ENCODE results near the gene NUP188.
A peak's percentile ranks its signal among the peaks of the same experiment; 100 is the strongest.

Gene NUP188, protein sequence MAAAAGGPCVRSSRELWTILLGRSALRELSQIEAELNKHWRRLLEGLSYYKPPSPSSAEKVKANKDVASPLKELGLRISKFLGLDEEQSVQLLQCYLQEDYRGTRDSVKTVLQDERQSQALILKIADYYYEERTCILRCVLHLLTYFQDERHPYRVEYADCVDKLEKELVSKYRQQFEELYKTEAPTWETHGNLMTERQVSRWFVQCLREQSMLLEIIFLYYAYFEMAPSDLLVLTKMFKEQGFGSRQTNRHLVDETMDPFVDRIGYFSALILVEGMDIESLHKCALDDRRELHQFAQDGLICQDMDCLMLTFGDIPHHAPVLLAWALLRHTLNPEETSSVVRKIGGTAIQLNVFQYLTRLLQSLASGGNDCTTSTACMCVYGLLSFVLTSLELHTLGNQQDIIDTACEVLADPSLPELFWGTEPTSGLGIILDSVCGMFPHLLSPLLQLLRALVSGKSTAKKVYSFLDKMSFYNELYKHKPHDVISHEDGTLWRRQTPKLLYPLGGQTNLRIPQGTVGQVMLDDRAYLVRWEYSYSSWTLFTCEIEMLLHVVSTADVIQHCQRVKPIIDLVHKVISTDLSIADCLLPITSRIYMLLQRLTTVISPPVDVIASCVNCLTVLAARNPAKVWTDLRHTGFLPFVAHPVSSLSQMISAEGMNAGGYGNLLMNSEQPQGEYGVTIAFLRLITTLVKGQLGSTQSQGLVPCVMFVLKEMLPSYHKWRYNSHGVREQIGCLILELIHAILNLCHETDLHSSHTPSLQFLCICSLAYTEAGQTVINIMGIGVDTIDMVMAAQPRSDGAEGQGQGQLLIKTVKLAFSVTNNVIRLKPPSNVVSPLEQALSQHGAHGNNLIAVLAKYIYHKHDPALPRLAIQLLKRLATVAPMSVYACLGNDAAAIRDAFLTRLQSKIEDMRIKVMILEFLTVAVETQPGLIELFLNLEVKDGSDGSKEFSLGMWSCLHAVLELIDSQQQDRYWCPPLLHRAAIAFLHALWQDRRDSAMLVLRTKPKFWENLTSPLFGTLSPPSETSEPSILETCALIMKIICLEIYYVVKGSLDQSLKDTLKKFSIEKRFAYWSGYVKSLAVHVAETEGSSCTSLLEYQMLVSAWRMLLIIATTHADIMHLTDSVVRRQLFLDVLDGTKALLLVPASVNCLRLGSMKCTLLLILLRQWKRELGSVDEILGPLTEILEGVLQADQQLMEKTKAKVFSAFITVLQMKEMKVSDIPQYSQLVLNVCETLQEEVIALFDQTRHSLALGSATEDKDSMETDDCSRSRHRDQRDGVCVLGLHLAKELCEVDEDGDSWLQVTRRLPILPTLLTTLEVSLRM (N-terminal part only)

DNA sequence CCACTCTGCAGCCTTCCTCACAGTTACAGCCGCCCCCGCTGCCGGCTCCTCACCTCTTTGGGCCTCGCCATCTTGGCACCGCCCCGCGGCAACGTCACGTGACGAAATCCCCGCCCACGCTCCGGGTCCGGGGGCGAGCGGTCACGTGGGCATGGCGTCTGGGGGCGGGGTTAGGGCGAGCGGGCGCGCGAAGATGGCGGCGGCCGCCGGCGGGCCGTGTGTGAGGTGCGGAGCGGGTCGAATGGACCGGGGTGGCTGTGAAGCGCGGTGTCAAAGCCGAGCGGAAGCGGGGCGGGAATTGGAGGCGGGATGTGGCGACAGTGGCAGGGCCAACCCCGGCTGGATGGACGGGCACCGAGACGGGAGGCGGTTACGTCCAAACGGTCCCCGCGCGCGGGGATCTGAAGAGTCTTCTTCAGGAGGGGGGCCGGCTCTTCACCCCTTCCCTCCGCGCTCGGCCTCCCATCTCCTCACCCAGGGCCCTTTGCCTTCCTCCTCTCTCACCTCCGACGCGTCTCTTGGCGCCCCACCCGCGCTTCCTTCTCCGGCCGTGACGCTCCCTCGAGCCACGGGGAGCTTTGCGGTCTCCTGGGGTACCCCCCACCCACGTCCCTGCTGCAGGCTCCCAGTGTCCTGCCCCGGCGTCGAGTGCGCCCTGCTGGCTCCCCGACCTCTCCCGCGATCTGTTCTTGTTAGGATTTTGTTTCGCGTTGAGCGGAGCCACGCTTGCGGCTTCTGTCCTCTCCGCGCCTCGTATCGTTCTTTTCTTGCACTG is at the start of gene NUP188, which contains the start of gene DOLK:
NUP188 (plus strand) TSS at position 173 of the 775 bp plus-strand sequence; CDS start at position 194, 21 bp downstream.
DOLK (minus strand) TSS at position 77 of the 775 bp plus-strand sequence. CDS start 300 bp downstream, outside the sequence.
- DNase-seq (ENCODE audit: insufficient read length, low spot score), result peak; percentile 96
- FAIRE-seq, result peak; percentile 80

GRCh38 chr9:128898382-128898781 is 49.1 kb upstream of the NUP188 start:
- no peak for DNase-seq (ENCODE audit: insufficient read length, low spot score)
- FAIRE-seq, result no peak

GRCh38 chr9:128898845-128899565 is 48.5 kb upstream of the NUP188 start:
- no peak for DNase-seq (ENCODE audit: insufficient read length, low spot score)
- FAIRE-seq, result no peak

DNA sequence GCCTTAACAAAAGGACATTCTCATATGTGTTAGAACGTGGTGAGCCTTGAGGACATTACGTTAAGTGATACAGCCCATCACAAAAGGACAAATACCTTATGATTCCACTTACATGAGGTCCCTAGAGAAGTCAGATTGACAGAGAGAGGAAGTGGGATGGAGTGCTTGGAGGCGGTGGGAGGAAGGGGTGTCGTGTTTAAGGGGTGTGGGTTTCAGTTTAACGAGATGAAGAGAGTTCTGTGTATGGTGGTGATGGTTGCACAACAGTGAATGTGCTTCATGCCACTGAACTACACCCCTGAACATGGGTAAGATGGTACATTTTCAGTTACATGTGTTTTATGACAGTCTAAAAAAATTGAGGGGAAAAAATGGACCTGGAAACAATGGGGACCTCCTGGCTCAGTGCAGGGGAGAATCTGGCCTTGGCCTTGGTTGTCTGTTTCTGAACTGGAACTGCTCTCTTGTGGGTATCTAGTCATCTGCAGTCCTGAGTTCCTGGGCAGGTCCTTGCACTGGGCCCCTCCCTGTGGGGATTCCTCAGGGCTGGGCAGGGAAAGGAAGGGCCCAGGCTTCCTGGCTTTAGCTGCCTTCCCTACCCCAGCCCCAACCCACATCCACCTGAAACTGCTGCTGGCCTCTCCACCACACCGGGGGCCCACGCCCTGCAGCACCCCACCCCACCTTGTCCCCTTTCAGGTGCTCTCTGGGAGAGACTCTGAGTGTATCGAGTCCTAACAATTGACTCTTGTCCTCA is 47.8 kb upstream of the NUP188 start:
- DNase-seq (ENCODE audit: insufficient read length, low spot score) (no peak), FAIRE-seq (no peak)

DNA sequence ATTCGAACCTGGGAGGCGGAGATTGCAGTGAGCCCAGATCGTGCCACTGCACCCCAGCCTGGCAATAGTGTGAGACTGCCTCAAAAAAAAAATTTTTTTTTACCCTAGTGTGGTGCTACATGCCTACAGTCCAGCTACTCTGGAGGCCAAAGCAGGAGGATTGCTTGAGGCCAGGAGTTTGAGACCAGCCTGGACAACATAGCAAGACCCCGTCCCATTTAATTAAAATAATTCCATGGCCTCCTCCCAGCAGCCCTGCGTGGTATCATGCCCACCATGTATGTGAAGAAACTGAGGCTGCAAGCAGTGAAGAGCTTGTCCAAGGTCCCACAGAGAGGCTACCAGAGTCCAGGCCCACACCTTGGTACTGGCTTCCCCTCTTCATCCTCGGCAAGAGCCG is 46.1 kb upstream of the NUP188 start:
- FAIRE-seq (no peak), DNase-seq (ENCODE audit: insufficient read length, low spot score) (no peak)

DNA sequence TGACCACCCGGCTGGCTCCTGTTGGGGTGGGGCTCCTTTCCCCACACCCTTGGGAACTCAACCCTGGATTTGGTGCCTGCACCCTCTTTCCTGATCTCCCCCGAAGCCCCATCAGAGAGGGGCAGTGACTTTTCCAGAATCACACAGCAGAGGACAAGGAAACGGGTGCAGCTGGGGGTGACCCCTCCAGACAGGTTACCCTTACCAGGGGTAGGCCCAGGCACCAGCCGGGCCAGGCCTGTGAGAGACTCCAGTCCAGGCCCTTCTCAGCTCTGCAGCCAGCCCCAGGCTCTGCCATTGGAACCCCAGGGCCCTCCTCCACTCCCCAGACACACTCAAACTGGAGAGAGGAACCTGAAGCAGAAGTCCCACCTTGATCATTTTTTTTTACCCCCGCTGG is 45.7 kb upstream of the NUP188 start:
- DNase-seq (ENCODE audit: insufficient read length, low spot score), result no peak
- no peak for FAIRE-seq

- peak; percentile 82 for FAIRE-seq
- DNase-seq (ENCODE audit: insufficient read length, low spot score), result peak; percentile 84
Measured at GRCh38 chr9:128902351-128903078, 45.0 kb upstream of the NUP188 start.

DNA sequence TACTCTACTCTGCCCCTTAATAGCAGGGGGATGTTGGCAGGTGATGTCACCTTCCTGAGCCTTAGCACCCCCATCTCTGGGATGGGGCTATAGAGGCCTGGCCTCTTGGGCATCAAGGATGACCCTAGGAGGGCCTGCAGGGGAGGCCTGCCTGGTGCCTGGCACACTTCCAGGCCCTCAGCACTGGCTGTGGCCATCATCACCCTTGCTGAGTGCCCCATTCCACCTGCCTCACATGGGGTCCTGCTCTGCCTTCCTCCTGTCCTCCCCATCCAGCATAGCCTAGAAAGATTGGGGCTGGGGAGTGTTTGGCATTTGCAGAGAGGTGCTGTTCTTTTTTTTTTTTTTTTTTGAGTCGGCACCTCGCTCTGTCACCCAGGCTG is 44.4 kb upstream of the NUP188 start:
- FAIRE-seq, result no peak
- DNase-seq (ENCODE audit: insufficient read length, low spot score), result no peak

DNA sequence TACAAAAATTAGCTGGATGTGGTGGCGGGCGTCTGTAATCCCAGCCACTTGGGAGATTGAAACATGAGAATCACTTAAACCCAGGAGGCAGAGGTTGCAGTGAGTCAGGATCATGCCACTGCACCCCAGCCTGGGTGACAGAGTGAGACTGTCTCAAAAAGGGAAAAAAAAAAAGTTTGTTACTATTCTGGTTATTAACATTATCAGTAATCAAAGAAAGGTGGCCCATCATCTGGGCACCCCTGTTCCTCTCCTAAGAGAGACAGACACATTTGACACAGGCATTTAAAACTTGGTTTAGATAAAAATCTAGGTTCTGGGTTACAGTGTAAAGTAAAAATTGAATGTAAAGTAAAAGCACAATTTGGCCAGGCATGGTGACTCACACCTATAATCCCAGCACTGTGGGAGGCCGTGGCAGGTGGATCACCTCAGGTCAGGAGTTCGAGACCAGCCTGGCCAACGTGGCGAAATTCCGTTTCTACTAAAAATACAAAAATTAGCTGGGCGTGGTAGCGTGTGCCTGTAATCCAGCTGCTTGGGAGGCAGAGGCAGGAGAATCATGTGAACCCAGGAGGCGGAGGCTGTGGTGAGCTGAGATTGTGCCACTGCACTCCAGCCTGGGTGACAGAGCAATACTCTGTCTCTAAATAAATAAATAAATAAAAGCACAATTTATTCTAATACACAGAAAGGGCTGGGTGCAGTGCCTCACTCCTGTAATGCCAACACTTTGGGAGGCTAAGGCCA is 43.5 kb upstream of the NUP188 start:
- DNase-seq (ENCODE audit: insufficient read length, low spot score), result no peak
- no peak for FAIRE-seq

- FAIRE-seq (no peak), DNase-seq (ENCODE audit: insufficient read length, low spot score) (no peak)
Measured at GRCh38 chr9:128905964-128906363, 41.5 kb upstream of the NUP188 start.

GRCh38 chr9:128906741-128907140 is 40.8 kb upstream of the NUP188 start:
- FAIRE-seq (no peak), DNase-seq (ENCODE audit: insufficient read length, low spot score) (no peak)

GRCh38 chr9:128908372-128908771 is 39.1 kb upstream of the NUP188 start:
- FAIRE-seq (no peak), DNase-seq (ENCODE audit: insufficient read length, low spot score) (no peak)

GRCh38 chr9:128909859-128910258 is 37.6 kb upstream of the NUP188 start:
- no peak for FAIRE-seq
- DNase-seq (ENCODE audit: insufficient read length, low spot score), result no peak

GRCh38 chr9:128910906-128911305 is 36.6 kb upstream of the NUP188 start:
- DNase-seq (ENCODE audit: insufficient read length, low spot score) (no peak), FAIRE-seq (no peak)

DNA sequence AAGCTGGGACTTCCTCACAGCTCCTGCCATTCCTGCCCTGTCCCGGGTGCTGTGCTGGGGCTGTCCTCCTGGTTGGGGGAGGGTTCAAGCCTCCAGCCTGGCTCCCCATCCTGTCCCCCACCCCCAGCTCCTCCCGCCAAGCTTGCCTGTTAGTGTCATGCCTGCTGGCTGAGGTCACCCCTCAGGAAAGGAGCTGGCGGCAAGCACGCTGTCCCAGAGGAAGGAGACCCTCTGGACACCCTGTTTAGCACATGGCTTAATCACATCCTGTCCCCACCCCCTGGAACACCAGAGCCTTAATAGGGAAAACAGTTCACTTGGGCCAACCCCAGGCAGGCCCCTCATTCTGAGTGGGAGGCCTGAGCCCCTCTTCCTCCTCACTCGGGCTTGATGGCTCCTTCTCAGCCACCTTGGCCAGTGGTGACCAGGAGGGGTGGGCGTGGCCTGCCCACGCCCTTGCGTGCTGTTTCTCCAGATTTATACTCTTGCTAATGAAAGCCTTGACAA is 35.9 kb upstream of the NUP188 start:
- no peak for DNase-seq (ENCODE audit: insufficient read length, low spot score)
- no peak for FAIRE-seq

DNA sequence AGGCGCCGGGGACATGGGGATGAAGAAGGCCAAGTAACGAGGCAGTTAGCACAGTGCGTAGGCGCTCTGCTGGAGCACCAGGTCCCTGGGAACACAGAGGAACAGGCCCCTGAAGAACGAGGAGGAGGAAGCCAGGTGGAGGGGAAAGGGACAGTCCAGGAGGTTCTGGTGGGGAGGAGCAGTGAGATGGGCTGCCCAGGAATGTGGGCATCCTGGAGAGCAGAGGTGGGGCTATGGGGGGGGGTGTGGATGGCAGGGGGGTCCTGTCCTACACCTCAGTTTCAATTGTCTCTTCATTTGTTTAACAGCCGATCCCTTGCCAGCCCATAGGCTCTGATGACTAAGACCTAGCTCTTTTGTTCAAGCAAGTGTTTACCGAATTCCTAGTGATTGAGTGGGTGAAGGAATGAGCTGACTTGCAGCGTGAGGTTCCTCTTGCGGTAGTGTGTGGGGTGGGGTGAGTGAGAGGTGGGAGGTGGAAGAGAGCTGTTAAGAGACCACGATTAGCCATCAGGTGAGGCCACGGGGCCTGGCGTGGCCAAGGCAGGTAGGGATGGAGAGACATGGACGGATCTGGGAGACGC is 35.1 kb upstream of the NUP188 start:
- DNase-seq (ENCODE audit: insufficient read length, low spot score) (no peak), FAIRE-seq (no peak)

Data from GM19239 (cell line).